HepG2 (cell line): ENCODE data around the gene RBCK1. TPM values are rescaled to one million over a fixed set of nuclear protein-coding genes. Genes with fewer than 3 reads are reported as not detected.

Experiments used
- CCAR2 ChIP-seq: fragments of 200-400 bp; formaldehyde crosslinking; optimal IDR thresholded peaks from 2 replicates; pipeline ENCODE3; 2018; ENCODE audit warnings: low read depth, mild to moderate bottlenecking, low read length, moderate library complexity
- HIVEP1 ChIP-seq: sonication (generic); formaldehyde crosslinking; IDR thresholded peaks from 2 replicates; pipeline ENCODE4 v1.4.0; 2020; ENCODE audit warnings: mild to moderate bottlenecking, missing genetic modification reagents
- KLF13 ChIP-seq: sonication (generic); formaldehyde crosslinking; IDR thresholded peaks from 2 replicates; pipeline ENCODE4 v1.4.0; 2020; ENCODE audit warnings: mild to moderate bottlenecking, missing genetic modification reagents
- MXD3 ChIP-seq: IDR thresholded peaks from 2 replicates; pipeline ENCODE4 v1.6.1; 2016; ENCODE audit warnings: mild to moderate bottlenecking, missing biosample characterization, missing genetic modification reagents
- NCOA2 ChIP-seq: sonication (generic); formaldehyde crosslinking; IDR thresholded peaks from 2 replicates; pipeline ENCODE4 v1.8.0; 2022; ENCODE audit warnings: inconsistent platforms
- NFIB ChIP-seq: sonication (generic); formaldehyde crosslinking; IDR thresholded peaks from 2 replicates; pipeline ENCODE4 v1.9.0; 2021; ENCODE audit warnings: missing genetic modification reagents, mild to moderate bottlenecking, borderline replicate concordance
- NRL ChIP-seq: sonication (generic); formaldehyde crosslinking; IDR thresholded peaks from 2 replicates; pipeline ENCODE4 v1.5.0; 2020; ENCODE audit warnings: missing genetic modification reagents, mild to moderate bottlenecking, moderate library complexity, borderline replicate concordance
- POLR2A ChIP-seq, 2 experiments: IDR thresholded peaks; 2 replicates each; pipeline ENCODE4 v1.6.1; 2011; ENCODE audit warnings: low read depth in 2 of 2, low read length in 2 of 2, mild to moderate bottlenecking in 1 of 2, moderate library complexity in 1 of 2; ENCODE audit not compliant: insufficient read depth in 1 of 2
- SMAD9 ChIP-seq: sonication (generic); formaldehyde crosslinking; IDR thresholded peaks from 2 replicates; pipeline ENCODE4 v1.5.1; 2020; ENCODE audit warnings: mild to moderate bottlenecking, missing genetic modification reagents
- SSRP1 ChIP-seq: IDR thresholded peaks from 2 replicates; pipeline ENCODE4 v1.6.1; 2016; ENCODE audit warnings: control low read depth
- ZBTB10 ChIP-seq: sonication (generic); formaldehyde crosslinking; IDR thresholded peaks from 2 replicates; pipeline ENCODE4 v1.4.0; 2020; ENCODE audit warnings: missing genetic modification reagents, borderline replicate concordance
- ZBTB33 ChIP-seq: sonication (generic); formaldehyde crosslinking; IDR thresholded peaks from 2 replicates; pipeline ENCODE4 v1.4.0; 2020; ENCODE audit warnings: missing genetic modification reagents
- ZNF101 ChIP-seq: sonication (generic); formaldehyde crosslinking; IDR thresholded peaks from 2 replicates; pipeline ENCODE4 v1.4.0; 2020; ENCODE audit warnings: mild to moderate bottlenecking, low read depth, missing genetic modification reagents, borderline replicate concordance
- ZNF350 ChIP-seq: sonication (generic); formaldehyde crosslinking; IDR thresholded peaks from 2 replicates; pipeline ENCODE4 v1.4.0; 2020; ENCODE audit warnings: mild to moderate bottlenecking, low read depth, missing genetic modification reagents, borderline replicate concordance
- ZNF383 ChIP-seq: sonication (generic); formaldehyde crosslinking; IDR thresholded peaks from 2 replicates; pipeline ENCODE4 v1.4.0; 2020; ENCODE audit warnings: missing genetic modification reagents, mild to moderate bottlenecking, borderline replicate concordance
- ZNF441 ChIP-seq: sonication (generic); formaldehyde crosslinking; IDR thresholded peaks from 2 replicates; pipeline ENCODE4 v1.7.0; 2021; ENCODE audit warnings: missing genetic modification reagents, borderline replicate concordance
- ZNF510 ChIP-seq: sonication (generic); formaldehyde crosslinking; IDR thresholded peaks from 2 replicates; pipeline ENCODE4 v1.4.0; 2020; ENCODE audit warnings: low read depth, mild to moderate bottlenecking, missing genetic modification reagents
- ZNF569 ChIP-seq: sonication (generic); formaldehyde crosslinking; IDR thresholded peaks from 2 replicates; pipeline ENCODE4 v1.5.0; 2020; ENCODE audit warnings: mild to moderate bottlenecking, missing genetic modification reagents, moderate library complexity, borderline replicate concordance
- ZNF709 ChIP-seq: sonication (generic); formaldehyde crosslinking; IDR thresholded peaks from 2 replicates; pipeline ENCODE4 v1.5.0; 2020; ENCODE audit warnings: mild to moderate bottlenecking, missing genetic modification reagents
- ZNF746 ChIP-seq: sonication (generic); formaldehyde crosslinking; IDR thresholded peaks from 2 replicates; pipeline ENCODE4 v1.8.0; 2022; ENCODE audit warnings: mild to moderate bottlenecking, missing genetic modification reagents
- ZNF766 ChIP-seq: sonication (generic); formaldehyde crosslinking; IDR thresholded peaks from 2 replicates; pipeline ENCODE4 v1.5.0; 2020; ENCODE audit warnings: missing genetic modification reagents, borderline replicate concordance
- ZNF780A ChIP-seq: sonication (generic); formaldehyde crosslinking; IDR thresholded peaks from 2 replicates; pipeline ENCODE4 v1.8.0; 2022; ENCODE audit warnings: mild to moderate bottlenecking, missing genetic modification reagents, moderate library complexity
- ZNF83 ChIP-seq: sonication (generic); formaldehyde crosslinking; IDR thresholded peaks from 2 replicates; pipeline ENCODE4 v1.4.0; 2020; ENCODE audit warnings: missing genetic modification reagents, mild to moderate bottlenecking, borderline replicate concordance
- polyA plus RNA-seq, 8 experiments: library from polyadenylated mRNA; depleted of rRNA in 3 of 8; stranded (reverse) in 7 of 8; unstranded in 1 of 8; fragments of >200 nt; fragmentation: Illumina TruSeq in 4 of 8; extraction: Trizol in 4 of 8; gene quantifications; 2 replicates each; pipeline versions ENCODE4 v1.2.1 to v1.2.3, GENCODE V29; 2011 to 2016; ENCODE audit warnings: low read depth in 4 of 8, missing spikeins in 1 of 8, mixed read lengths in 1 of 8; ENCODE audit not compliant: insufficient read depth in 1 of 8
- total RNA-seq, 5 experiments: library from RNA; depleted of rRNA; stranded (reverse); fragments of >200 nt; fragmentation: Illumina TruSeq; extraction: Trizol; gene quantifications; 2 replicates each; pipeline ENCODE4 v1.2.3, GENCODE V29; 2016; ENCODE audit warnings: low read depth in 1 of 5

RBCK1 gene
- total and polyA plus RNA-seq, 2 of the 13 experiments (the other 11 are each of a cell fraction or from before 2014, with no cell fraction given): 149 to 215 TPM

- TF ChIP-seq NCOA2 (CRISPR knock-in tag) (no peak), NFIB (0 out of 2 replicates have a peak, but pooled peaks have one; percentile 50), ZNF350 (0 out of 2 replicates have a peak, but pooled peaks have one; percentile 56), NRL (CRISPR knock-in tag) (peak; percentile 68), ZBTB33 (CRISPR knock-in tag) (peak; percentile 88), ZNF766 (CRISPR knock-in tag) (no peak), ZNF569 (CRISPR knock-in tag) (no peak), POLR2A (IDR thresholded peaks at IDR 0.05; ENCODE audit: insufficient read depth in 1 of 2, low read depth in 2 of 2, low read length in 2 of 2) (peak in 1 of 2 experiments; percentile 43; a peak in 1 of 4 replicates), ZNF746 (CRISPR knock-in tag) (no peak), ZNF101 (CRISPR knock-in tag) (no peak), ZNF709 (CRISPR knock-in tag) (0 out of 2 replicates have a peak, but pooled peaks have one; percentile 35), ZNF83 (CRISPR knock-in tag) (0 out of 2 replicates have a peak, but pooled peaks have one; percentile 70), ZBTB10 (CRISPR knock-in tag) (no peak), ZNF441 (CRISPR knock-in tag) (no peak), CCAR2 (no peak), ZNF383 (CRISPR knock-in tag) (no peak), MXD3 (CRISPR knock-in tag) (peak; percentile 47; the same call in 1 of the 2 replicates), ZNF510 (CRISPR knock-in tag) (no peak), KLF13 (CRISPR knock-in tag) (no peak), SSRP1 (CRISPR knock-in tag) (peak; percentile 57), ZNF780A (CRISPR knock-in tag) (no peak), HIVEP1 (CRISPR knock-in tag) (peak; percentile 48; the same call in 1 of the 2 replicates), SMAD9 (CRISPR knock-in tag) (no peak)
These were observed 16.9 kb upstream of the RBCK1 start (continued) for GRCh38 chr20:391041-391711.
